IMR-90 (cell line): ENCODE results near the gene GRIK1. TPM values are rescaled to one million over a fixed set of nuclear protein-coding genes. Genes with fewer than 3 reads are reported as not detected.
A peak's percentile ranks its signal among the peaks of the same experiment; 100 is the strongest.

Experiments
- ATAC-seq: fragments of 200-7000 bp; cut with Tn5 transposase; 2 replicates; pipeline ENCODE4 v1.9.1; 2020; ENCODE audit warnings: low read depth, mild to moderate bottlenecking, moderate library complexity
- BruUV-seq: library from RNA; stranded (reverse); fragments of 400-500 nt; replicated peaks from 2 replicates; lab custom pipeline; 2021; lab: Mats Ljungman, UMichigan
- CTCF ChIA-PET: fragments of 300-600 bp; formaldehyde crosslinking; extraction: SDS; loops from one replicate; lab custom pipeline; 2021; ENCODE audit warnings: antibody characterized with exemption; lab: Yijun Ruan, JAX
- POLR2A ChIA-PET: fragments of 300-600 bp; sonication (Branson Sonifier 250); formaldehyde crosslinking; loops from one replicate; lab custom pipeline; 2022; ENCODE audit warnings: antibody characterized with exemption; ENCODE audit not compliant: unreplicated experiment; lab: Charles Lee
- DNase-seq: peaks from one replicate; pipeline ENCODE4 v3.0.0; 2013
- H2AFZ ChIP-seq: replicated peaks from 2 replicates; pipeline ENCODE3; 2013; ENCODE audit warnings: low read length, mild to moderate bottlenecking; ENCODE audit not compliant: poor library complexity
- H2AK5ac ChIP-seq: 2 replicates; pipeline ENCODE4 v1.6.1; 2013; ENCODE audit warnings: low read depth, low read length, inconsistent platforms
- H2AK9ac ChIP-seq: replicated peaks from 2 replicates; pipeline ENCODE3; 2013; ENCODE audit warnings: mild to moderate bottlenecking, low read depth, low read length, moderate library complexity; ENCODE audit not compliant: poor library complexity
- H2BK120ac ChIP-seq: 2 replicates; pipeline ENCODE4 v1.6.1; 2013; ENCODE audit warnings: low read depth, low read length, inconsistent platforms
- H2BK15ac ChIP-seq: 3 replicates; pipeline ENCODE4 v1.6.1; 2013; ENCODE audit warnings: low read depth, low read length, inconsistent platforms
- H2BK20ac ChIP-seq: 2 replicates; pipeline ENCODE4 v1.6.1; 2013; ENCODE audit warnings: low read depth, mild to moderate bottlenecking, inconsistent platforms, low read length, moderate library complexity
- H2BK5ac ChIP-seq: 2 replicates; pipeline ENCODE4 v1.6.1; 2013; ENCODE audit warnings: mild to moderate bottlenecking, low read depth, low read length, inconsistent platforms; ENCODE audit not compliant: poor library complexity, severe bottlenecking
- H3K14ac ChIP-seq: replicated peaks from 2 replicates; pipeline ENCODE4 v1.6.1; 2013; ENCODE audit warnings: low read depth, low read length, inconsistent platforms
- H3K18ac ChIP-seq: 2 replicates; pipeline ENCODE4 v1.6.1; 2013; ENCODE audit warnings: low read depth, low read length, control low read depth
- H3K23ac ChIP-seq: 2 replicates; pipeline ENCODE4 v1.6.1; 2013; ENCODE audit warnings: low read depth, low read length, inconsistent platforms
- H3K27ac ChIP-seq: 2 replicates; pipeline ENCODE4 v1.5.1; 2013; ENCODE audit warnings: mild to moderate bottlenecking, control low read depth, low read length; ENCODE audit not compliant: insufficient read depth
- H3K27me3 ChIP-seq: 2 replicates; pipeline ENCODE4 v1.6.1; 2013; ENCODE audit warnings: low read length; ENCODE audit not compliant: control insufficient read depth, insufficient read depth
- H3K36me3 ChIP-seq: 2 replicates; pipeline ENCODE4 v1.6.1; 2013; ENCODE audit warnings: low read length, mixed read lengths; ENCODE audit not compliant: control insufficient read depth, insufficient read depth
- H3K4ac ChIP-seq: 2 replicates; pipeline ENCODE4 v1.6.1; 2013; ENCODE audit warnings: low read depth, low read length, inconsistent platforms
- H3K4me1 ChIP-seq: 2 replicates; pipeline ENCODE4 v1.6.1; 2013; ENCODE audit warnings: low read length, mixed read lengths; ENCODE audit not compliant: control insufficient read depth, insufficient read depth
- H3K4me2 ChIP-seq: 2 replicates; pipeline ENCODE4 v1.6.1; 2013; ENCODE audit warnings: low read depth, mild to moderate bottlenecking, control low read depth, low read length, moderate library complexity
- H3K4me3 ChIP-seq: 2 replicates; pipeline ENCODE4 v1.5.1; 2013; ENCODE audit warnings: low read depth, mild to moderate bottlenecking, control low read depth, low read length, moderate library complexity; ENCODE audit not compliant: insufficient read depth
- H3K56ac ChIP-seq: 2 replicates; pipeline ENCODE4 v1.6.1; 2013; ENCODE audit warnings: low read length, inconsistent platforms; ENCODE audit not compliant: insufficient read depth; ENCODE audit errors: extremely low read depth
- H3K79me1 ChIP-seq, 2 experiments: 2 replicates each; pipeline ENCODE4 v1.6.1; 2013; ENCODE audit warnings: low read length in 2 of 2, inconsistent platforms in 1 of 2, low read depth in 1 of 2
- H3K9ac ChIP-seq: 2 replicates; pipeline ENCODE4 v1.6.1; 2013; ENCODE audit warnings: low read depth, low read length, control low read depth
- H3K9me1 ChIP-seq: 2 replicates; pipeline ENCODE4 v1.6.1; 2013; ENCODE audit warnings: low read length, inconsistent platforms; ENCODE audit not compliant: insufficient read depth
- H3K9me3 ChIP-seq: 2 replicates; pipeline ENCODE4 v1.6.1; 2013; ENCODE audit warnings: low read length; ENCODE audit not compliant: control insufficient read depth, insufficient read depth
- H4K20me1 ChIP-seq: 2 replicates; pipeline ENCODE4 v1.6.1; 2013; ENCODE audit warnings: low read length, inconsistent platforms; ENCODE audit not compliant: insufficient read depth
- H4K5ac ChIP-seq: 2 replicates; pipeline ENCODE4 v1.6.1; 2013; ENCODE audit warnings: mild to moderate bottlenecking, low read depth, low read length, control low read depth
- H4K8ac ChIP-seq, 2 experiments: 2 replicates each; pipeline ENCODE4 v1.6.1; 2013; ENCODE audit warnings: low read depth in 2 of 2, low read length in 2 of 2, control low read depth in 1 of 2, inconsistent platforms in 1 of 2
- H4K91ac ChIP-seq: 2 replicates; pipeline ENCODE4 v1.6.1; 2013; ENCODE audit warnings: low read depth, low read length, inconsistent platforms; ENCODE audit not compliant: insufficient read depth
- CEBPB ChIP-seq: IDR thresholded peaks from 2 replicates; pipeline ENCODE4 v1.6.1; 2012; ENCODE audit warnings: low read depth, low read length, improper control_type of control experiment
- FOS ChIP-seq: fragments of 150-350 bp; IDR thresholded peaks from 2 replicates; pipeline ENCODE4 v1.6.1; 2016; ENCODE audit warnings: low read depth, low read length
- MAZ ChIP-seq: IDR thresholded peaks from 2 replicates; pipeline ENCODE4 v1.6.1; 2012; ENCODE audit warnings: low read depth, mild to moderate bottlenecking, low read length, improper control_type of control experiment, moderate library complexity, borderline replicate concordance
- RAD21 ChIP-seq: IDR thresholded peaks from 2 replicates; pipeline ENCODE4 v1.6.1; 2012; ENCODE audit warnings: low read length, improper control_type of control experiment
- RCOR1 ChIP-seq: IDR thresholded peaks from 2 replicates; pipeline ENCODE4 v1.6.1; 2012; ENCODE audit warnings: mild to moderate bottlenecking, low read length, improper control_type of control experiment; ENCODE audit not compliant: insufficient replicate concordance
- RFX5 ChIP-seq: IDR thresholded peaks from 2 replicates; pipeline ENCODE4 v1.8.0; 2012; ENCODE audit warnings: low read depth, mild to moderate bottlenecking, low read length, moderate library complexity
- SMC3 ChIP-seq: fragments of 150-350 bp; IDR thresholded peaks from 2 replicates; pipeline ENCODE4 v1.6.1; 2016; ENCODE audit warnings: low read depth, mild to moderate bottlenecking, antibody characterized with exemption, low read length, moderate library complexity
- WGBS, 2 experiments: methylation state at CpG; one replicate each; pipeline versions ENCODE4 v1.1.5 to v1.1.7; 2013; ENCODE audit warnings: missing lambda C conversion rate in 2 of 2; ENCODE audit not compliant: insufficient read length in 1 of 2; ENCODE audit errors: extremely low coverage in 2 of 2; 5-methylcytosine and 5-hydroxymethylcytosine counted together
- dilution Hi-C: fragments of 300-500 bp; cut with HindIII; formaldehyde crosslinking; loops from one replicate; pipeline ENCODE4 v1.14.3; 2018; ENCODE audit warnings: low sequenced_read_pairs; ENCODE audit not compliant: unreplicated experiment
- in situ Hi-C: fragments of 300-500 bp; cut with MboI; formaldehyde crosslinking; loops from 3 replicates; pipeline ENCODE4 v1.14.3; 2019; ENCODE audit warnings: low sequenced_read_pairs, inconsistent platforms, mixed read lengths
- intact Hi-C: fragments of 100-400 bp; cut with micrococcal nuclease; formaldehyde crosslinking; loops from 2 replicates; pipeline ENCODE4 v1.10.0; 2022
- polyA plus RNA-seq, 3 experiments: library from polyadenylated mRNA; depleted of rRNA; stranded (reverse); fragments of >200 nt; gene quantifications; 2 replicates each; pipeline ENCODE4 v1.2.3, GENCODE V29; 2012; ENCODE audit warnings: low replicate concordance in 1 of 3
- total RNA-seq: library from RNA; depleted of rRNA; stranded (reverse); fragments of >200 nt; gene quantifications from 2 replicates; pipeline ENCODE4 v1.2.3, GENCODE V29; 2012

GRIK1 gene
- total and polyA plus RNA-seq, 2 of the 4 experiments (the other 2 are of a cell fraction): not detected

GRCh38 chr21:29718081-29718815 is 221.5 kb downstream of the GRIK1 start:
- WGBS, 2 experiments: 100% methylated on average over 1 of the region's 3 CpGs; no CpG with 5 or more reads in 1 of the 2 experiments
- Histone ChIP-seq H2BK5ac (no peak overlapping the region), H4K5ac (no peak overlapping the region), H3K4ac (no peak overlapping the region), H2BK20ac (no peak overlapping the region), H3K27ac (no peak overlapping the region), H3K4me2 (no peak overlapping the region; the same call in 1 of the 2 replicates), H3K4me3 (no peak overlapping the region), H3K79me1 (no peaks in the 10 kb centered on the region), H3K56ac (no peak overlapping the region), H2AK9ac (no peak overlapping the region), H3K27me3 (no peaks in the 10 kb centered on the region), H3K9ac (no peak overlapping the region), H3K23ac (no peak overlapping the region), H3K14ac (no peak overlapping the region), H3K9me3 (no peaks in the 10 kb centered on the region), H4K91ac (no peak overlapping the region), H4K8ac (no peak overlapping the region), H3K4me1 (no peaks in the 10 kb centered on the region), H2AK5ac (no peak overlapping the region), H2AFZ (no peak overlapping the region), H4K20me1 (no peaks in the 10 kb centered on the region), H3K18ac (no peak overlapping the region), H2BK120ac (no peak overlapping the region), H3K36me3 (no peaks in the 10 kb centered on the region), H2BK15ac (no peak overlapping the region; the same call in 2 of the 3 replicates), H3K9me1 (no peaks in the 10 kb centered on the region)
- no peak for TF ChIP-seq MAZ
- no peak for TF ChIP-seq RFX5
- TF ChIP-seq FOS: no peak
- TF ChIP-seq RCOR1: peak; percentile 58
- peak; percentile 69; the same call in 1 of the 2 replicates for TF ChIP-seq CEBPB
- no peak for TF ChIP-seq SMC3
- TF ChIP-seq RAD21: no peak
- in situ Hi-C loops: no loop called here
- no TSS peak for BruUV-seq
- intact Hi-C loops: loop anchor here (10.0 kb wide), 1 partner anchor 403 kb away; no protein-coding TSS in a partner anchor
- dilution Hi-C loops: no loop called here
- DNase-seq (peak; percentile 34), ATAC-seq (no peak)
- ChIA-PET POLR2A (no interaction called here), CTCF (no interaction called here)
